Glutamatergic neuron (in vitro differentiated cells): ENCODE results near the gene HOXC12. TPM values are rescaled to one million over a fixed set of nuclear protein-coding genes. Genes with fewer than 3 reads are reported as not detected.

ENCODE experiments used
- DNase-seq: peaks from one replicate; pipeline ENCODE4 v3.0.0; 2022
- H3K27ac Mint-ChIP-seq: one replicate; pipeline ENCODE4 v1.8.0; 2020; ENCODE audit warnings: mild to moderate bottlenecking, mixed read lengths, inconsistent platforms; ENCODE audit not compliant: unreplicated experiment
- H3K27me3 Mint-ChIP-seq: one replicate; pipeline ENCODE4 v1.8.0; 2020; ENCODE audit warnings: mild to moderate bottlenecking, moderate library complexity, mixed read lengths, inconsistent platforms; ENCODE audit not compliant: unreplicated experiment
- H3K36me3 Mint-ChIP-seq: one replicate; pipeline ENCODE4 v1.8.0; 2020; ENCODE audit warnings: mild to moderate bottlenecking, mixed read lengths, inconsistent platforms; ENCODE audit not compliant: unreplicated experiment
- H3K4me1 Mint-ChIP-seq: one replicate; pipeline ENCODE4 v1.8.0; 2020; ENCODE audit warnings: mild to moderate bottlenecking, low read depth, mixed read lengths, inconsistent platforms; ENCODE audit not compliant: unreplicated experiment
- H3K4me3 Mint-ChIP-seq: one replicate; pipeline ENCODE4 v1.8.0; 2020; ENCODE audit warnings: mild to moderate bottlenecking, mixed read lengths, inconsistent platforms; ENCODE audit not compliant: unreplicated experiment
- H3K9me3 Mint-ChIP-seq: one replicate; pipeline ENCODE4 v1.8.0; 2020; ENCODE audit warnings: mild to moderate bottlenecking, moderate library complexity, mixed read lengths, inconsistent platforms; ENCODE audit not compliant: unreplicated experiment
- CTCF ChIP-seq: fragments of 200-600 bp; sonication (generic); IDR thresholded peaks from one replicate; pipeline ENCODE4 v1.5.0; 2021; ENCODE audit not compliant: partially characterized antibody, unreplicated experiment
- total RNA-seq: library from RNA; stranded (reverse); fragmentation: NEBNext Ultra II Directional; extraction: Animal tissue kit (Norgen Biotek cat#: 25700); gene quantifications from one replicate; pipeline ENCODE4 v1.2.1, GENCODE V29; 2021; ENCODE audit not compliant: unreplicated experiment

The HOXC12 gene
- total RNA-seq, 1 donor from 2014 or later = not detected

DNA sequence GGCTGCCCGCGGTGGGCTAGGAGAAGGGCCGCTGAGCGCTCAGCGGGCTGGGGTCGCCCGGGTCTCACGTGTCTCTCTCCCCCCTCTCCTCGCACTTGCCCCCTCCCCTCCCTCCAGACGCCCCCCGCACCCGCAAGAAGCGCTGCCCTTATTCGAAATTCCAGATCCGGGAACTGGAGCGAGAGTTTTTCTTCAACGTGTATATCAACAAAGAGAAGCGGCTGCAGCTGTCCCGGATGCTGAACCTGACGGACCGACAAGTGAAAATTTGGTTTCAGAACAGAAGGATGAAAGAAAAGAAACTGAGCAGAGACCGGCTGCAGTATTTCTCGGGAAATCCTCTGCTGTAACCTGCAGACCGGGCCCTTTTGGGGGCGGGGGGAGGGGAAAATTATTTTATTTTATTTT is 20.4 kb downstream of the HOXC12 start:
- H3K4me1 Mint-ChIP-seq = no peaks in the 10 kb centered on the region
- peaks cover 5% of the 10 kb centered on the region for H3K9me3 Mint-ChIP-seq
- DNase-seq = no peak
- H3K27me3 Mint-ChIP-seq = peaks cover 57% of the 10 kb centered on the region
- no peaks in the 10 kb centered on the region for H3K36me3 Mint-ChIP-seq
- H3K27ac Mint-ChIP-seq = no peak overlapping the region
- TF ChIP-seq CTCF = no peak
- H3K4me3 Mint-ChIP-seq = no peak overlapping the region

DNA sequence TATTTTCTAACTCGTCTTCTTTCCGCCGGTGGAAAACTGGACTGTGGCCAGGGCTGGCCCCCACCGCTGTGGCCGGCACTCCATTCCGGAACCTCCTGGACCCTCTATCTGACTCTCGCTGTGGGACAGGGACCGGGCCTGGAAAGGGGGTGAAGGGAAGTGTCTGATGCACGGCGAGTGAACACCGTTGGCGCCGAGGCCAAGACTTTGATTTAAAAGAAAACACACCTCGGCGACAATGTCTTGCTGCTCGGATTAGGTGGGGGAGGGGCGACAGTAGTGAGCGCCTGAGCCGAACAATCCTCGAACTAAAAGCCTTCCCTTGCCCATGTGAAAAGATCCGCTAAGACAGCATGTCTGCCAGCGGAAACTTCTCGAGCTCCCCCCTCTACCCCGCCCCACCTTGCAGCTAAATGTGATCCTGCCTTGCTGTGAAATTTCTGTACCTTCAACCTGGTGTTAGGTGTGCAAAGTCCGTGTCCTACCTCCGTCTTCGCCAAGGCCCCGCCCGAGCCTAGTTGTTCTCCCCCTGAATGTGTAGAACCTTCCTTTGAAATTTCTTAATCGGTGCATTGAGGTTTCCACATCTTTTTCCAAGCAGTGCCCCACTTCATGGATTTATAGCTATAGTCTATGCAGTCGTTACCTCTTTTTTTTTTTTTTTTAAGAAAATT is 20.9 kb downstream of the HOXC12 start:
- Mint-ChIP-seq H3K27me3 (peaks cover 59% of the 10 kb centered on the region), H3K4me3 (no peak overlapping the region), H3K27ac (no peak overlapping the region), H3K36me3 (no peaks in the 10 kb centered on the region), H3K9me3 (peaks cover 9% of the 10 kb centered on the region), H3K4me1 (no peaks in the 10 kb centered on the region)
- no peak for DNase-seq
- no peak for TF ChIP-seq CTCF

GRCh38 chr12:53976172-53976822 is 21.6 kb downstream of the HOXC12 start:
- Mint-ChIP-seq H3K27me3 (peaks cover 59% of the 10 kb centered on the region), H3K27ac (no peak overlapping the region), H3K9me3 (peaks cover 9% of the 10 kb centered on the region), H3K4me1 (no peaks in the 10 kb centered on the region), H3K36me3 (no peaks in the 10 kb centered on the region), H3K4me3 (no peak overlapping the region)
- no peak for DNase-seq
- TF ChIP-seq CTCF = no peak

DNA sequence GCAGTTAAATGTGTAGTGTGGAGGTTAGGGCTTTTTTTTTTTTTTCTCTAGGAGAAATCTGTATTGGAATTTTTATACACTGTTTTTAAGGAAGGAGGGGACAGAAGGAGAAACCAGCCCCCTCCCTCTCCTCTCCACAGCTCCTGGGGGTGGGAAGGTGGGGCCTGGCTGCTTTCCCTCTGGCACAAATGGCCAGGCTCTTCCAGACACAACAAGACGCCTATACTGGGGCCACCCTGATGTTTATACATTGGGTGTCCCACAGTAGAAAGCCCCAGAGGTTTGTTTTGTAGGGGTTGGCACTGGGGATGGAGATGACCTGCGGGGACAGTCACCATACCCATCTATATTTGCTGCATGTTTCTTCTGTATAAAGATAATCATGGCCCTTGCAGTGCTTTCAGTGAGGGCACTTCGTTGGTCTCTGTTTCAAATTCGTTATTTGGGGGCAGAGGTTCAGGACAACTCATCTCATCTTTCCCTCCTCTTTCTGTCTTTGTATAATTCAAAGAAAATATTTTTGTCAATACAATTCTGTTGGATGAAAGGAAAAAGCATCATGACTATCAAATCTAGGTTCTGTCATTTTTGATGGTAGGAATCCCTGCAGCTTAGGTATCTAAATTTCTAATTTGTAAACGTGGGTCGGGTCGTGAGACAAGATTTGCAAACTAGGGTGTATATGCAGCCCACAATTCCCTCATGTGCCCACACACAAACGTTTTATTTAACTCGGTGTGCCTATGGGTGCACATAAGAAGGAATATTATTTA is 22.3 kb downstream of the HOXC12 start:
- Mint-ChIP-seq H3K4me3 (no peak overlapping the region), H3K27ac (no peak overlapping the region), H3K9me3 (peaks cover 9% of the 10 kb centered on the region), H3K27me3 (peaks cover 52% of the 10 kb centered on the region), H3K36me3 (no peaks in the 10 kb centered on the region), H3K4me1 (no peaks in the 10 kb centered on the region)
- TF ChIP-seq CTCF = no peak
- DNase-seq = no peak
